Measurements from ENCODE around the gene CCDC66.
A peak's percentile ranks its signal among the peaks of the same experiment; 100 is the strongest.

CCDC66 gene

GRCh38 chr3:56556908-56557830, at the start of gene CCDC66:
Gene CCDC66 (plus strand): TSS chr3:56557175. CDS start chr3:56557243, 68 bp downstream.
- ChIA-PET POLR2A (interaction anchor here (0.6 to 0.7 kb wide), 2 partner anchors 119 to 534 kb away, joined by 3 read pairs; no protein-coding TSS in a partner anchor), CTCF (interaction anchor here (0.6 to 0.7 kb wide), 3 partner anchors 51 to 207 kb away, joined by 3 read pairs; no protein-coding TSS in a partner anchor)
- peak within 1 kb of the TSS; percentile 85 for H3K27ac ChIP-seq (ENCODE audit: extremely low read depth, low read depth, low read length)
- H3K9me3 ChIP-seq (ENCODE audit: control insufficient read depth, insufficient read depth, low read depth, low read length) = no peaks in the 10 kb centered on the region
- peak within 1 kb of the TSS; percentile 74 for H3K4me3 ChIP-seq (ENCODE audit: low read depth, low read length)
- peaks cover 19 to 28% of the 10 kb centered on the region in 2 experiments for H3K36me3 ChIP-seq (ENCODE audit: control insufficient read depth in 2 of 2, insufficient read depth in 1 of 2, low read length in 2 of 2)
- no peaks in the 10 kb centered on the region for H3K4me1 ChIP-seq (ENCODE audit: control insufficient read depth, insufficient read depth, low read length)
- TF ChIP-seq ZNF585B (tag by site-specific recombination; IDR thresholded peaks at IDR 0.05) = peak; percentile 41; the same call in 1 of the 2 replicates
- no peak for TF ChIP-seq ZNF292 (tag by site-specific recombination; IDR thresholded peaks at IDR 0.05; ENCODE audit: borderline replicate concordance, low read depth)
- TF ChIP-seq ZNF76 (tag by site-specific recombination; IDR thresholded peaks at IDR 0.05; ENCODE audit: borderline replicate concordance, low read depth) = 0 out of 2 replicates have a peak, but pooled peaks have one; percentile 27
- no peak for TF ChIP-seq ZNF785 (tag by site-specific recombination; IDR thresholded peaks at IDR 0.05)
- 0 out of 2 replicates have a peak, but pooled peaks have one; percentile 12 for TF ChIP-seq ZNF600 (tag by site-specific recombination; IDR thresholded peaks at IDR 0.05)
- TF ChIP-seq, protein P1, sequence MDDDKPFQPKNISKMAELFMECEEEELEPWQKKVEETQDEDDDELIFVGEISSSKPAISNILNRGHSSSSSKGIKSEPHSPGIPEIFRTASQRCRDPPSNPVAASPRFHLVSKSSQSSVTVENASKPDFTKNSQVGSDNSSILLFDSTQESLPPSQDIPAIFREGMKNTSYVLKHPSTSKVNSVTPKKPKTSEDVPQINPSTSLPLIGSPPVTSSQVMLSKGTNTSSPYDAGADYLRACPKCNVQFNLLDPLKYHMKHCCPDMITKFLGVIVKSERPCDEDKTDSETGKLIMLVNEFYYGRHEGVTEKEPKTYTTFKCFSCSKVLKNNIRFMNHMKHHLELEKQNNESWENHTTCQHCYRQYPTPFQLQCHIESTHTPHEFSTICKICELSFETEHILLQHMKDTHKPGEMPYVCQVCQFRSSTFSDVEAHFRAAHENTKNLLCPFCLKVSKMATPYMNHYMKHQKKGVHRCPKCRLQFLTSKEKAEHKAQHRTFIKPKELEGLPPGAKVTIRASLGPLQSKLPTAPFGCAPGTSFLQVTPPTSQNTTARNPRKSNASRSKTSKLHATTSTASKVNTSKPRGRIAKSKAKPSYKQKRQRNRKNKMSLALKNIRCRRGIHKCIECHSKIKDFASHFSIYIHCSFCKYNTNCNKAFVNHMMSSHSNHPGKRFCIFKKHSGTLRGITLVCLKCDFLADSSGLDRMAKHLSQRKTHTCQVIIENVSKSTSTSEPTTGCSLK (tag by site-specific recombination; IDR thresholded peaks at IDR 0.05) = no peak
- TF ChIP-seq ZNF518A (tag by site-specific recombination; conservative IDR thresholded peaks at IDR 0.05; ENCODE audit: low read depth) = 0 out of 2 replicates have a peak, but pooled peaks have one; percentile 22
- no peak for TF ChIP-seq ZNF184 (tag by site-specific recombination; IDR thresholded peaks at IDR 0.05)
- TF ChIP-seq, protein P2, sequence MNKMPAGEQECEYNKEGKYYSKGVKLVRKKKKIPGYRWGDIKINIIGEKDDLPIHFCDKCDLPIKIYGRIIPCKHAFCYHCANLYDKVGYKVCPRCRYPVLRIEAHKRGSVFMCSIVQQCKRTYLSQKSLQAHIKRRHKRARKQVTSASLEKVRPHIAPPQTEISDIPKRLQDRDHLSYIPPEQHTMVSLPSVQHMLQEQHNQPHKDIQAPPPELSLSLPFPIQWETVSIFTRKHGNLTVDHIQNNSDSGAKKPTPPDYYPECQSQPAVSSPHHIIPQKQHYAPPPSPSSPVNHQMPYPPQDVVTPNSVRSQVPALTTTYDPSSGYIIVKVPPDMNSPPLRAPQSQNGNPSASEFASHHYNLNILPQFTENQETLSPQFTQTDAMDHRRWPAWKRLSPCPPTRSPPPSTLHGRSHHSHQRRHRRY (tag by site-specific recombination; IDR thresholded peaks at IDR 0.05) = no peak
- TF ChIP-seq SP2 (tag by site-specific recombination; IDR thresholded peaks at IDR 0.05) = peak; percentile 68
- 0 out of 2 replicates have a peak, but pooled peaks have one; percentile 9 for TF ChIP-seq ZNF133 (tag by site-specific recombination; IDR thresholded peaks at IDR 0.05)
- TF ChIP-seq ZNF777 (tag by site-specific recombination; IDR thresholded peaks at IDR 0.05; ENCODE audit: borderline replicate concordance) = 0 out of 2 replicates have a peak, but pooled peaks have one; percentile 23
- 0 out of 2 replicates have a peak, but pooled peaks have one; percentile 24 for TF ChIP-seq ZNF2 (tag by site-specific recombination; IDR thresholded peaks at IDR 0.05)
- no peak for TF ChIP-seq EGR2 (tag by site-specific recombination; IDR thresholded peaks at IDR 0.05; ENCODE audit: low read depth)
- TF ChIP-seq ZNF18 (tag by site-specific recombination; IDR thresholded peaks at IDR 0.05) = no peak
- TF ChIP-seq ZBTB21 (tag by site-specific recombination; IDR thresholded peaks at IDR 0.05) = 0 out of 2 replicates have a peak, but pooled peaks have one; percentile 19
- no peak for TF ChIP-seq ZNF362 (tag by site-specific recombination; IDR thresholded peaks at IDR 0.05)
- no peak for TF ChIP-seq ZBTB7A (tag by site-specific recombination; IDR thresholded peaks at IDR 0.05; ENCODE audit: low read depth)
- TF ChIP-seq ZNF501 (tag by site-specific recombination; IDR thresholded peaks at IDR 0.05) = peak; percentile 66; the same call in 1 of the 2 replicates
- TF ChIP-seq ZNF398 (tag by site-specific recombination; IDR thresholded peaks at IDR 0.05) = peak; percentile 55; the same call in 1 of the 2 replicates

Measured in HEK293 (cell line).